Measurements from ENCODE around the gene IFITM5.
"Not testable (repeated sequence)": the region's sequence is repeated elsewhere in the genome, so short reads cannot be mapped to it uniquely, and the experiment has no call there.

Gene IFITM5

DNA sequence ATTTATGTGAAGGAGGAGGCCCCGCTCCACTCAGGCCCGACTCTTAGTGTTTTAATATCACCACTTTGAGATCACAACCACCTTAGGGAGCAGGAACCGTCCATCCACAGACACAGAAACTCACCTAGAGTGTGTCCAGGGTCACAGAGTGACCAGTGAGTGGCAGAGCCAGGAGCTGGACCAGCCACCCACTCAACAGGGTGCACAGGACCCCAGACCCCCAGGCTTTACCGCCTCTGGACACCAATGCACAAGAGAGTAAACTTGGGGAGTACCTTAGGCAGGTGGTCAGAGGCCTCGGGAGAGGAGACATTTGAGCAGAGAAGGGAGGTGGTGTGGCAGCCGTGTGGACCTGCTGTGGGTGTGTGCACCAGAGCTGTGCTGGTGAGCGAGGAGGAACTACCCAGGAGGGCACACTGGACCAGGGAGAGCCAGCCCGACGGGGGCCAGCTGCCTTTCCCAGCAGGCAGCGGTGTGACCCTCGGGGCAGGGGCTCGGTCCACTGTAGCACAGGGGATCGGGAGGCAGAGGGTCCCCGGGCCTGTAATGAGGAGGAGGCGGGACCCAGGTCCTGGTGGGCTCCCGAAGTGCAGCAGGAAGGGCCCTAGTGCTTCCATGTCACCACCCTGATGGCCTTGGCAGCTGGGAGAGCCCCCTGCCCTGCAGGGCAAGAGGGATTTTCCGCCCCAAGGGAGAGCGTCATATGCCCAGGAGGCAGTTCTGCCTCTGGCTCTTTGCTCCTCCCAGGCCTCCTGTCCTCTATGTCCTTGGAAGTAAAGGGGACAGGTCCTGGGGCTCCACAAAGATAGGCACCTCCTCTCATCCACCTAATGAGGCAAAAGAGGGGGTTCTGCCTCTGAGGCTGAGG, 28.6 kb downstream of the IFITM5 start:
- Mint-ChIP-seq H3K4me1 (ENCODE audit: low read depth) (peaks cover 28% of the 10 kb centered on the region), H3K36me3 (ENCODE audit: low read depth) (no peaks in the 10 kb centered on the region), H3K27ac (peak overlapping the region; percentile 52), H3K27me3 (ENCODE audit: low read depth) (peaks cover 19% of the 10 kb centered on the region), H3K4me3 (no peak overlapping the region), H3K9me3 (no peaks in the 10 kb centered on the region)
- no peak for DNase-seq (ENCODE audit: low spot score)

DNA sequence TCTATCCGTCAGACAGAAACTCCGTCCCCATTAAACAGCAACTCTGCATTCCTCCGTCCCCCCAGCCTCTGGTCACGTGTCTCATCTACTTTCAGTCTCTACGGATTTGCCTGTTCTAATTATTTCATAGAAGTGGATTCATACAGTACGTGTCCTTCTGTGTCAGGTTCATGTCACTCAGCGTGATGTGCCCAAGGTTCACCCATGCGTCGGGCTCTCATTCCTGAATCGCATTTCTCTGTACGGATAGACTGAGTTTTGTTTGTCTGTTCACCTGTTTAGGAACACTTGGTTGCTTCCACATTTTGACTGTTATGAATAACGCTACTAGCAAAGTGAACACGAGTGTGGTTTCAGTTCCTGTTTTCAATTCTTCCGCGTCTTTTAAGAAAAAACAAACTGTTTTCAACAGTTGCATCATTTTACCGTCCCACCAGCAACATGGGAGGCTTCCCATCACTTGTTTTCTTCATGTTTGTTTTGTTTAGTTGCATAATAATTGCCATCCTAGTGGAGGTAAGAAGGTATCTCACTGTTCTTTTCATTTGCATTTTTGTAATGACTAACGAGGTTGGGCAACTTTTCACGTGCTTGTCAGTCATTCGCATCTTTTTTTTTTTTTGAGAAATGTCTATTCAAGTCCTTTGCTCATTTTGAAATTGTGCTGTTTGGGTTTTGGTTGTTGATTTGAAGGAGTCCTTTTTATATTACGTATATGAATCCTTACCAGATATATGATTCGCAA, 30.0 kb downstream of the IFITM5 start:
- peak overlapping the region; percentile 93 for H3K4me3 Mint-ChIP-seq
- peak; percentile 62 for DNase-seq (ENCODE audit: low spot score)
- H3K27ac Mint-ChIP-seq, result peak overlapping the region; percentile 96
- H3K9me3 Mint-ChIP-seq, result no peaks in the 10 kb centered on the region
- peaks cover 12% of the 10 kb centered on the region for H3K27me3 Mint-ChIP-seq (ENCODE audit: low read depth)
- no peaks in the 10 kb centered on the region for H3K36me3 Mint-ChIP-seq (ENCODE audit: low read depth)
- H3K4me1 Mint-ChIP-seq (ENCODE audit: low read depth), result peaks cover 28% of the 10 kb centered on the region

DNA sequence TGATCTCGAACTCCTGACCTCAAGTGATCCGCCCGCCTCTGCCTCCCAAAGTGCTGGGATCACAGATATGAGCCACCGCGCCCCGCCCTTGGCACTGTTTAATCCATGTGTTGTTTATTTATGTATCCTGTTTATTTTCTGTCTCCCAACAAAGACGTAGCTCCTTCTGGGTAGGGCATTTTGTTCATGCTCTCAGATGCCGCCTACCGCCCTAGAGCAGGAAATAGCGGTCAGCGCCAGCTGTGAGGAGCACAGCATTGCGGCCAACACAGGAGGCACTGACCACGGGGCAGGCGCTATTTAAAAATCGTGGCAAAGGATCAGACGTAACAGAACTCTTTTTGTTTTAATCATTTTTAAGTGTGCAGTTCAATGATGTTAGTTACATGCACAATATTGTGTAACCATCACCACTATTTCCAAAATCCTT, 30.6 kb downstream of the IFITM5 start:
- DNase-seq (ENCODE audit: low spot score), result peak; percentile 69
- Mint-ChIP-seq H3K27ac (peak overlapping the region; percentile 96), H3K4me1 (ENCODE audit: low read depth) (peaks cover 28% of the 10 kb centered on the region), H3K27me3 (ENCODE audit: low read depth) (peaks cover 12% of the 10 kb centered on the region), H3K4me3 (peak overlapping the region; percentile 93)
- H3K9me3 Mint-ChIP-seq; H3K36me3 Mint-ChIP-seq (ENCODE audit: low read depth): not testable (repeated sequence)

DNA sequence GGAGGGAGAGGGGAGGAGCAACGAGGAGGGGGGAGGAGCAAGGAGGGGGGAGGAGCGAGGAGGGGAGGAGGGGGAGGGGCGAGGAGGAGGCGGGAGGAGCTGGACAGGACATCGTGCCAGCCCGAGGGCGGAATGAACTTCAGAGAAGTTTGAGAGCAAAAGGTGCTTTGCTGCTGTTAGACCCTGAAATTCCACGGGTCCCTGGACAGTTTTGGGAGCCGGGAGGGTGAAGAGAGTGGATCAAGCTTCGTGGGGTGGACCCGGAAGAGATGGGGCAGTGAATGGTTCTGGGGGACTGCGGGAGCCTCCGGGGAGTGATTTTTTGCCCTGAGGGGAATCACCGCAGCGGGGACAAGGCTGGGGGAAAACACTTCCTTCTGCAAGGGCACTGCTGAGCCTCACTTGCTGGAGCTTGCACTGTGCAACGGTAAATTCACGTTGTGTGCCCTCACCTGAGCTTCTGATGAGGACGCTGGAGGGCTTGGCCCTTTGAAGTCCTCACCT, 31.8 kb downstream of the IFITM5 start:
- H3K9me3 Mint-ChIP-seq, result no peaks in the 10 kb centered on the region
- H3K4me3 Mint-ChIP-seq, result peak overlapping the region; percentile 93
- peaks cover 28% of the 10 kb centered on the region for H3K4me1 Mint-ChIP-seq (ENCODE audit: low read depth)
- DNase-seq (ENCODE audit: low spot score), result peak; percentile 52
- H3K36me3 Mint-ChIP-seq (ENCODE audit: low read depth), result no peaks in the 10 kb centered on the region
- H3K27me3 Mint-ChIP-seq (ENCODE audit: low read depth), result peaks cover 4% of the 10 kb centered on the region
- H3K27ac Mint-ChIP-seq, result peak overlapping the region; percentile 96

DNA sequence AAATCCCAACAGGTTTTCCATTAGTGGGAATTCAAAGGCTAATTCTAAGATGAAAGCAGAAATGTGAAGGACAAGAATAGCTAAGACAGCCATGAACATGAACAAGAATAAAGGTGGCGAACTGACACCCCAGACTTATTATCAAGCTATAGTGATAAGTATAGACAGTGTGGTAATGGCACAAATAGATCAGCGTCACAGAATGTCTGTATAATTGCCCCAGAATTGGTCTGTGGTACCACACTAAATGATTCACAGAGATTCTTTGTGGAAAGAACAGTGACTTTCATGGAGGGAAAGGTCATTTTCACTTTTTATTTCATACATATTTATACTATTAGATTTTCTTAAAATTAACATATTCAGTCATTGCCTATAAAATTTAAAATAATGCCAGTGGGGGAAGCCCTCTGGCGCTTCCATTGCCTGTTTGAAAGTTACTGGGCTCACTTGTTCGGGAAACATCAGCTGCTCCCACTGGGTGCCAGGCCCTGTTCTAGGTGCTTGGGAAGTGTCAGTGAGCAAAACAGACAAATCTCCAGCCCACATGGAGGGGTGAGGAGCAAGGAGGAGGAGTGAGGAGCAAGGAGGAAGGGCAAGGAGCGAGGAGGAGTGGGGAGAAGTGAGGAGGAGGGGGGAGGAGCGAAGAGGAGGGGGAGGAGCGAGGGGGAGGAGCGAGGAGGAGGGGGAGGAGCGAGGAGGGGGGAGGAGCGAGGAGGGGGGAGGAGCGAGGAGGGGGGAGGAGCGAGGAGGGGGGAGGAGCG, 32.5 kb downstream of the IFITM5 start:
- peaks cover 28% of the 10 kb centered on the region for H3K4me1 Mint-ChIP-seq (ENCODE audit: low read depth)
- DNase-seq (ENCODE audit: low spot score), result no peak

DNA sequence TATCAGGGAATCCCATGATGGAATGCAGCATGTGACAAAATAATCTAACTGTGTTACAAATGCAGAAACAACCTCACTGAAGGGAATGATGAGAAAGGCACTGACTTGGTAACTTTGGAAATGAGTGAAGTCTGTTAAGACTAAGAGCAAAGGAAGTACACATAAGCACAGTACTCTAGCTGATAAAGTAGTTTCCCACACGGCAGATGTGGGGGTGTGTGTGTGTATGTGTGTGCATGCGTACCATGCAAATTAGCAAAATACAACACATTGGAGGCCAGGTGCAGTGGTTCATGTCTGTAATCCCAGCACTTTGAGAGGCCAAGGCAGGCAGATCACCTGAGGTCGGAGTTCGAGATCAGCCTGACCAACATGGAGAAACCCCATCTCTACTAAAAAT, 37.7 kb downstream of the IFITM5 start:
- Mint-ChIP-seq H3K27ac (no peak overlapping the region), H3K4me1 (ENCODE audit: low read depth) (peaks cover 3% of the 10 kb centered on the region), H3K4me3 (no peak overlapping the region), H3K36me3 (ENCODE audit: low read depth) (no peaks in the 10 kb centered on the region), H3K9me3 (no peaks in the 10 kb centered on the region), H3K27me3 (ENCODE audit: low read depth) (peaks cover 9% of the 10 kb centered on the region)
- DNase-seq (ENCODE audit: low spot score), result no peak

More for the DNA sequence above, 32.5 kb downstream of the IFITM5 start:
- H3K36me3 Mint-ChIP-seq (ENCODE audit: low read depth), result no peaks in the 10 kb centered on the region
- H3K27ac Mint-ChIP-seq, result peak overlapping the region; percentile 84
- H3K27me3 Mint-ChIP-seq (ENCODE audit: low read depth), result peaks cover 2% of the 10 kb centered on the region
- no peaks in the 10 kb centered on the region for H3K9me3 Mint-ChIP-seq
- H3K4me3 Mint-ChIP-seq, result peak overlapping the region; percentile 79

DNA sequence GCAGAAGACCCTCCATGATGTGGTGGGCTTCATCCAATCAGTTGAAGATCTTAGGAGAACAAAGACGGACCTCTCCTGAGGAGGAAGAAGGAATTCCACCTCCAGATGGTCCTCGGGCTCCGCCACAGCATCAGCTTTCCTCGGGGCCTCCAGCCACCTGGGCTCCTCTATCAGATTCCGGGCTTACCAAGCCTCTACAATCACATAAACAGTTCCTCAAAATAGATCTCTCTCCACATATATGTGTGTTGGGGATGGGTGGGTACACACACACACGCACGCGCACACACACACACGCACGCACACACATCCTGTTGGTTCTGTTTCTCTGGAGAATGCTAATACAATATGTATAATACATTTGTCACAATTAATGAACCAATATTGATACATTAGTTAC, 39.9 kb downstream of the IFITM5 start:
- Mint-ChIP-seq H3K27ac (no peak overlapping the region), H3K9me3 (no peaks in the 10 kb centered on the region), H3K4me1 (ENCODE audit: low read depth) (peaks cover 2% of the 10 kb centered on the region), H3K27me3 (ENCODE audit: low read depth) (peaks cover 7% of the 10 kb centered on the region), H3K36me3 (ENCODE audit: low read depth) (no peaks in the 10 kb centered on the region), H3K4me3 (no peak overlapping the region)
- DNase-seq (ENCODE audit: low spot score), result no peak

DNA sequence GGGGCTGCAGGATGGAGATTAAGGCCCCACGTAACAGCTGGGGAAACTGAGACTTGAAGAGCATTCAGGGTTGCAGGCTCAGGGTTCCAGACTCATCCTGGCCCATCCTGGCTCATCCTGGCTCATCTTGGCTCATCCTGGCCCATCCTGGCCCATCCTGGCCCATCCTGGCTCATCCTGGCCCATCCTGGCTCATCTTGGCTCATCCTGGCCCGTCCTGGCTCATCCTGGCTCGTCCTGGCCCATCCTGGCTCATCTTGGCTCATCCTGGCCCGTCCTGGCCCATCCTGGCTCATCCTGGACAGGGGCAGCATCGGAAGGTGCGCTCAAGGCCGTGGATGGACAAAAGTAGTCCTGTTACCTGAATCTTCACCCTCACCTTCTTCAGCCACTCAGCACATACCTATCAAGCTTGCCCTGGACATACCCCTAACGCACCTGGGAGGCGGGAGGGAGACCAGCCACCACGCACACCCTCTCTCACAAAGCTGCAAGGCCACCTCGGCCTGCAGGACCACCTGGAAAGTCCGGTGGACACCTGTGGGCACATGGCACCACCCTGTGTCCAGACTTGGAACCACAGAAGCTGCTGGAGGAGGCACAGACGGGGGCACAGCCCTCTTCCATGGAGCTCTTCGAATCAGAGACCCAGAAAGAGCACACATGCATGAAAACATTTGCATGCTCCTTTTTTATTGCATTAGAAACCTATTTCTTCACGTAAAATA, 41.4 kb downstream of the IFITM5 start:
- peaks cover 2% of the 10 kb centered on the region for H3K4me1 Mint-ChIP-seq (ENCODE audit: low read depth)
- H3K36me3 Mint-ChIP-seq (ENCODE audit: low read depth), result peaks cover 10% of the 10 kb centered on the region
- H3K9me3 Mint-ChIP-seq, result no peaks in the 10 kb centered on the region
- DNase-seq (ENCODE audit: low spot score), result no peak
- H3K27ac Mint-ChIP-seq, result no peak overlapping the region
- no peak overlapping the region for H3K4me3 Mint-ChIP-seq
- H3K27me3 Mint-ChIP-seq (ENCODE audit: low read depth), result peaks cover 7% of the 10 kb centered on the region

DNA sequence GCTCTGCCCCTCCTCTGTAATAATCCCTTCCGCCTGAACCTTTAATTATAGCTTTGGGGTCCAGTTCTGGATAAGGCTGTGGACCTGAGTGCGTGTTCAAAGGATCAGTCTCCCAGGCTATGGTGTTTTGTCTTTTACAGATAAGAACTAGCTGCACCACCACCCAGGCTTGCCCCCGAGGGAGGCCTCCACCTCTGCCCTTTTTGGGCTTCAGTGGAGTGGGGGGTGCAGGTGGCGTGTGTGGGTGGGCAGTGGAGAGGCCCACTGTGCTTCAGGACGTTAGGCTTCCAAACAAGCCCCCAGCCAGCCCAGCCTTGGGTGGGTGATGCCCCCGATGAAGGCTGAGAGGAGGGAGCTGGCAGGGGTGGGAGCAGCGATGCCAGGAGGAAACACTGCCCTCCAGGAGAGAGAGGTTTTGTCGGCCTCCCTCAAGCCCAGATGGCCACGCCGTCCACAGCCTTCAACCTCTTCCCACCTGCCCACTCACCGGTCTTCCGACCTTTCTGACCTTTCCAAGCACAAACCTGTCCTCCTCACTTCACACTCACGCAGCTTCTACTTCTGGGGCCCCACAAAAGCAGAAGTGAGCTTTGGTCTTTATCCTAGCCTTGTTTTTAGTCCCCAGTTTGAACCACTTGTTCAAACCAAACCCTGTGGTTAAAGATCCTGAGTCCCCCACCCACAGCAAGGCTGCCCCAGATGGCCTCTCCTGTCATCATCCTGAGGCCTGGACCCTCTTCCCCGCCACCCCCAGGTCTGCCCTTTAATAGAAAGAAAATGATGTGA, 42.2 kb downstream of the IFITM5 start:
- Mint-ChIP-seq H3K9me3 (no peaks in the 10 kb centered on the region), H3K27ac (no peak overlapping the region), H3K4me3 (no peak overlapping the region), H3K4me1 (ENCODE audit: low read depth) (peaks cover 2% of the 10 kb centered on the region), H3K27me3 (ENCODE audit: low read depth) (peaks cover 7% of the 10 kb centered on the region), H3K36me3 (ENCODE audit: low read depth) (peaks cover 16% of the 10 kb centered on the region)
- DNase-seq (ENCODE audit: low spot score), result no peak

DNA sequence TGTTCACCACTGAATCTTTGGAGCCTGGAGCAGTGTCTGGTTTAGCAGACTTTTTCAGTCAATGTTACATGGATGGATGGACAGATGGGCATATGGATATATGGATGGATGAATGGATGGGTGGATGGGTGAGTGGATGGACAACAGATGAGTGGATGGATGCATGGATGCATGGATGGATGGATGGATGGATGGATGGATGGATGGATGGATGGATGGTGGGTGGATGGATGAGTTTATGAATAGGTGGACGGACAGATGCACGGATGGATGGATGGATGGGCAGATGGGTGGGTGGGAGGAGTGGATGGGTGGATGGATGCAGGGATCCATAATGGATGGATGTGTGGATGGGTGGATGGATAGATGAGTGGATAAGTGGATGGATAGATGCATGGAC, 43.5 kb downstream of the IFITM5 start:
- no peak overlapping the region for H3K27ac Mint-ChIP-seq
- H3K4me3 Mint-ChIP-seq, result no peak overlapping the region
- H3K36me3 Mint-ChIP-seq (ENCODE audit: low read depth), result peaks cover 27% of the 10 kb centered on the region
- no peak for DNase-seq (ENCODE audit: low spot score)
- peaks cover 7% of the 10 kb centered on the region for H3K27me3 Mint-ChIP-seq (ENCODE audit: low read depth)
- peaks cover 6% of the 10 kb centered on the region for H3K4me1 Mint-ChIP-seq (ENCODE audit: low read depth)
- no peaks in the 10 kb centered on the region for H3K9me3 Mint-ChIP-seq

DNA sequence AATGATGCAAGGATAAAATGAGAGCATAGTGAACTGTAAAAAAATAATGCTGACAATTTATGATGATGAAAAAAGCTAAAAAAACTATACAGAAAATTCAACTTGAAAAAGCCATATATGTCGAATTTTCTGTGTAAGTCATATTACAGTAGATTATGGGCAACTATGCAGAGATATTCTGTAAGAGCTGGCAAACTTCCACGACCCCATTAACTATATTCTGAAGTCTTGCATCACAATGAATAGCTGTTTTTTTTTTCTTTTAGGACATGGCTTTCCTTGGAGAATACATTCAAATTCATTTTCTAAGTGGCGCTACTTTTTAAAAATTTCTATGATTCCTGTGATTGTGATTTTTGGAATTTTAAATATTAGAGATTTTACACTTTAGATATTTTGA, 44.1 kb downstream of the IFITM5 start:
- Mint-ChIP-seq H3K27me3 (ENCODE audit: low read depth) (peaks cover 7% of the 10 kb centered on the region), H3K4me3 (no peak overlapping the region), H3K9me3 (no peaks in the 10 kb centered on the region), H3K4me1 (ENCODE audit: low read depth) (peaks cover 10% of the 10 kb centered on the region), H3K27ac (no peak overlapping the region), H3K36me3 (ENCODE audit: low read depth) (peaks cover 31% of the 10 kb centered on the region)
- no peak for DNase-seq (ENCODE audit: low spot score)

DNA sequence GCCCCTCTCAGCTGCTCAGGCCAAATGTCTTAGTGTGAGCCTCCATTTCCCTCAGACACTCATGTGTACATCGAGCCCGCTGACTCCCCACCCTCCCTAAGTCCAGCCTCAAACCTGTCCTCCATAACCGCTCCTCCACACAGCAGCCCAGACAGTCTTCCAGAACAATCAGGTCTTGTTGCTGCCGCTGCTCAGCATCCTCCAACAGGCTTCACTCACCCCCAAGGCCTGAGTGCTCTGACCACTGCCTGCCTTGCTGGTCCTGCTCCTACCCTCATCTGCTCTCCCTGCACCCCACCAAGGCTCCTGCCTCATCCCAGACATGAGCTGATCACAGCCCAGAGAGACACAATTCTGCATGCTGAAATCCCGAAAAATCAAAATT, 45.4 kb downstream of the IFITM5 start:
- Mint-ChIP-seq H3K4me3 (no peak overlapping the region), H3K27ac (peak overlapping the region; percentile 39), H3K36me3 (ENCODE audit: low read depth) (peaks cover 38% of the 10 kb centered on the region), H3K9me3 (no peaks in the 10 kb centered on the region), H3K27me3 (ENCODE audit: low read depth) (peaks cover 4% of the 10 kb centered on the region), H3K4me1 (ENCODE audit: low read depth) (peaks cover 10% of the 10 kb centered on the region)
- DNase-seq (ENCODE audit: low spot score), result no peak
